HG03095 (cell line): ENCODE measurements around the gene CENPB.
"Not testable (repeated sequence)": the region's sequence is repeated elsewhere in the genome, so short reads cannot be mapped to it uniquely, and the experiment has no call there.

Experiments used
- ATAC-seq: cut with Tn5 transposase; IDR thresholded peaks from one replicate; pipeline ENCODE4 v1.9.1; 2021; ENCODE audit warnings: moderate library complexity; ENCODE audit not compliant: unreplicated experiment

Gene CENPB

DNA sequence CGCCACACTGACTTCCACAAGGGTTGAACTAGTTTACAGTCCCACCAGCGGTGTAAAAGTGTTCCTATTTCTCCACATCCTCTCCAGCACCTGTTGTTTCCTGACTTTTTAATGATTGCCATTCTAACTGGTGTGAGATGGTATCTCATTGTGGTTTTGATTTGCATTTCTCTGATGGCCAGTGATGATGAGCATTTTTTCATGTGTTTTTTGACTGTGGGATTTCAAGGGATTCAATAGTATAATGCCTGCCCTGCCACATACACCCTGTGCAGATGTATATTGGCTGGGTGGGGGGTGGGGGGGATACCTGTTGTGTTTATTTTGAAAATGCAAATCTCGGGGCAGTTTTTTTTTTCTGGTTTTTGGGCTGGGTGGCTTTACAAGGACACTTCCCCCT, 7.6 kb upstream of the CENPB start:
- not testable (repeated sequence) for ATAC-seq

DNA sequence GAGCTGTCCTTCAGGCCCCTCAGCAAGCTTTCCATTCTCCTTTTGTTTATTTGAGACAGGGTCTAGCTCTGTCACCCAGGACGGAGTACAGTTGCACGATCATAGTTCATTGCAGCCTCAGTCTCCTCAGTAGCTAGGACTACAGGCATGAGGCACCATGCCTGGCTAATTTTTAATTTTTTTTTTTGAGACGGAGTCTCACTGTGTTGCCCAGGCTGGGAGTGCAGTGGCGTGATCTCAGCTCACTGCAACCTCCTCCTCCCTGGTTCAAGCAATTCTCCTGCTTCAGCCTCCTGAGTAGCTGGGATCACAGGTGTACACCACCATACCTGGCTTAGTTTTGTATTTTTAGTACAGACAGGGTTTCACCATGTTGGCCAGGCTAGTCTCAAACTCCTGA, 2.7 kb upstream of the CENPB start:
- not testable (repeated sequence) for ATAC-seq

DNA sequence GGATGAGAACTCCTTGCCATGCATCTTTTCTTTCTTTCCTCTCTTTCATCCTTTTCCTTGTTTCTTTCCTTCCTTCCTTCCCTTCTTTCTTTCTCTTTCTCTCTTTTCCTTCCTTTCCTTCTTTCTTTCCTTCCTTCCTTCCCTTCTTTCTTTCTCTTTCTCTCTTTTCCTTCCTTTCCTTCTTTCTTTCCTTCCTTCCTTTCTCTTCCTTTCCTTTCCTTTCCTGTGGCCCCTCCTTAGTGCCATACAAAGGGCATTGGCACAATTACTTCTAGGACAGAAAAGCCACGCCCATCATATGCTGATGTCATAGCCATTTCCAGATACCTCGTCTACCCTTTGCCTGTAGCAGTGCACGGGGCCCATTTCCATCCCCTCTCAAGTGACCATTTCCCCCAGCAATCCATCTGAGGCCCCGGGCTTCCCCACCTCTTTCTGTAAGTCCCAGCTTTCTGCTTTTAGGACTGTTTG, 2.2 kb upstream of the CENPB start:
- no peak for ATAC-seq

DNA sequence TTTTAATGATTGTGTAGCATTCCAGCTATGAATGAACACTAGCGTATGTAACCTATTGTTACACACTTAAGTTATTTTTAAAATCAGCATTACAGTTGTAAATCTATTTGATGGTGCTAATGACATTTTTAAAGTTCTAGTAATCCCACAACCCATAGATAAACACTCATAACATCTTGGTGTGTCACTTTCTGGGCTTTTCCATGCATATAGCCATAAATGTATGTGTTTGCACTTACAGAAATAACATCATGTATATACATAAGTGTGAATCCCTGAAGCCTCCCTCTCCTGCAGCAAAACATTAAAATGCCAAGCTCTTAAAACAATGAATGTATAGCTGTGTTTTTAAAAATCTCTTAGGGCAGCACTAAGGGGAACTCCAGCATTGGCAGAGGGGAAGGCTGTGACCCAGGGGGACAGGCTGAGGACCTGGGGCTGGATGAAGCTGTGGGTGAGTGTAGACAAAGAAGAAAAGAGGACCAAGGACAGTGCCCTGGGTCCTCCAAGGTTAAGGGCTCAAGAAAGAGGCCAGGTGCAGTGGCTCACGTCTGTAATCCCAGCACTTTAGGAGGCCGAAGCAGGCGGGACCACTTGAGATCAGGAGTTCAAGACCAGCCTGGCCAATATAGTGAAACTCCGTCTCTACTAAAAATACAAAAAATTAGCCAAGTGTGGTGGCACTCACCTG, 929 bp upstream of the CENPB start:
- no peak for ATAC-seq

DNA sequence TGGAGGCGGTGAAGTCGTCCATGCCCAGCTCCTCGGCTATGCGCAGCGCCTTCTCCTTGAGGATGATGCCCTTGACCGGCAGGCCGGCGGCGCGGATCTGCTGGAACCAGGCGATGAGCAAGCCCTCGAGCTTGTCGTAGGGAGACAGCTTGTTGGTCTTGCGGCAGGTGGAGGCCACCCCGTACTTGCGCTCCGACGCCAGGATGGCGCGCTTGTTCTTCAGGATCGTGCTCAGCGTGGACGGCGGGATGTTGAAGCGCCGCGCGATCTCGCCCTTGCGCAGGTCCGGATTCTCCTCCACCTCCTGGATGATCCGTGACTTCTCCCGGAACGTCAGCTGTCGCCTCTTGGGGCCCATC, 435 bp downstream of the CENPB start:
- ATAC-seq, result no peak

DNA sequence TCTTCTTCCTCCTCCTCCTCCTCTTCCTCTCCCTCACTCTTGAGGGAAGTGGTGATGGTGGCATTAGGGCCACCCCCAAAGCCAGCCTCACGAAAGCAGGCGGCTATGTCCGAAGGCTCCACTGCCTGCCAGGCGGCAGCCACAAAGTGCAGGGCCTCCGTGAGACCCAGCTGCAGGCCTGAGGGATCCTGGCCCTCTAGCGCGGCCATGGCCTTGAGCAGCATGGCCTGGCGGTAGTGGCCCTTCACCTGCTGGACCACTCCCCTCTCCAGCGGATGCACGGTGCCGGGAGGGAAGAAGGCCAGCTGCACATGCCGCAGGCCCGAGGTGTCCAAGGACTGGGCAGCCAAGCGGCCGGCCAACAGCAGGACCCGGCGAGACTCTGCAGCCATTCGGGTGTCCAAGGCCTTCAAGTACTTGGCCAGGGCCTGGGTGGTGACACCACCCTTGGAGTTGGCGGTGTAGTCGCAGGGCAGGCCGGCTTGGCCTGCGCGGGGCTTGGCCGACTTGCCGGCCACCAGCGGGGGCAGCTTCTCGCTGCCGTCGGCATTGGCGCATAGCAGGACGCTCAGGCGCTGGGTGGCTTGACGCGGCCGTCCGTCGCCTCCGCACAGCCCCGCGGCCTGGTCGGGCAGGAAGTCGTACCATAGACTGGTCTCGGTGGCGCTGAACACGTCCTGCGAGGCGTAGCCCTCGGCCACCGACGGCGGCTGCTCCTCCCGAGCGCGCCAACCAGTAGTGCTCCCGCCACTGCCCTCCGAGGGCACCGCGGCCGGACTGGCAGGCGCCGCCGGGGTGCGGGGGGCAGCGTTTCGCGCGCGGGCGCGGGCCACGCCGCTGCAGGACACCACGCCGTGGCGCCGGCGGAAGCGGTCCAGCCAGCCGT, 1.1 kb downstream of the CENPB start:
- no peak for ATAC-seq

DNA sequence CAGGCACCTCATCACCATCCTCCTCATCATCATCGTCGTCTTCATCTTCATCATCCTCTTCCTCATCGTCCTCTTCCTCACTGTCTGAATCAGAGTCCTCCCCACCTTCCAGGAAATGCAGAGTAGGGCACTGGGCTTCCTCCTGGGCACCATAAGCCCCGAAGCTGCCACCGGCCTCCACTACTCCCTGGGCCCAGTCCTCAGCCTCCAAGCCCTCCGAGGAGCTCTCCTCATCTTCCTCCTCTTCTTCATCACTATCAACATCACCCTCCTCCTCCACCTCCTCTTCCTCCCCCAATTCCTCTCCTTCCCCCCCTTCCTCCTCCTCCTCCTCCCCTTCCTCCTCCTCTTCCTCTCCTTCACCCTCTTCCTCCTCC, 1.7 kb downstream of the CENPB start:
- ATAC-seq, result no peak

DNA sequence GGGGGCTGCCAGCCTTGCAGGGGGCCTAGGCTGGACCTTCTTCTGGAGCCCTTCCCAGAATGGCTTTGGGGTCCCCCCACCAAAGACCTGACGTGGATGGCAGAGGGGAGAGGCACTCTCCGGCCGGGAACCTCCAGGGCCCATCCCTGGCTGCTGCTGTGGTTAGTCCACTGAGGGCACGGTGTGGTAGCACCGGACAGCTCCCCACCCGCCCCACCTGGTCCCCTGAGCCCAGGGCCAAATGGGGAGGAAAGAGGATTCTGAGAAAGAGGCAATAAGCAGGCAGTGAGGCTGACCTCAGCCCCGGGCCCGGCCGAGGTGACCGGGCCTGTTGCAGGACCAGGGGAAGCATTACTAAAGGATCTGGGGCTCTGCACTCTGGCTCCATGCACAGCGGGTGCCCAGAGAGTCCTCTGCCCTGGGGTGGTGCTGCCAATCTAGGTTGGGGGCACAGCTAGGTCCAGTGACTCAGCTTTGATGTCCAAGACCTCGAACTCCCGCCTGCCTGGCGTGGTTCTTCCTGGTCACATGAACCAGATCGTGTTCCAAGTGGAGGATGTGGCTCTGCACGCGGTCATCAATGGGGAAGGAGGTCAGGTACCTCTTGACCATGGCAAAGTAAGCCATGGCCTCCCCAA, 2.2 kb downstream of the CENPB start:
- no peak for ATAC-seq

DNA sequence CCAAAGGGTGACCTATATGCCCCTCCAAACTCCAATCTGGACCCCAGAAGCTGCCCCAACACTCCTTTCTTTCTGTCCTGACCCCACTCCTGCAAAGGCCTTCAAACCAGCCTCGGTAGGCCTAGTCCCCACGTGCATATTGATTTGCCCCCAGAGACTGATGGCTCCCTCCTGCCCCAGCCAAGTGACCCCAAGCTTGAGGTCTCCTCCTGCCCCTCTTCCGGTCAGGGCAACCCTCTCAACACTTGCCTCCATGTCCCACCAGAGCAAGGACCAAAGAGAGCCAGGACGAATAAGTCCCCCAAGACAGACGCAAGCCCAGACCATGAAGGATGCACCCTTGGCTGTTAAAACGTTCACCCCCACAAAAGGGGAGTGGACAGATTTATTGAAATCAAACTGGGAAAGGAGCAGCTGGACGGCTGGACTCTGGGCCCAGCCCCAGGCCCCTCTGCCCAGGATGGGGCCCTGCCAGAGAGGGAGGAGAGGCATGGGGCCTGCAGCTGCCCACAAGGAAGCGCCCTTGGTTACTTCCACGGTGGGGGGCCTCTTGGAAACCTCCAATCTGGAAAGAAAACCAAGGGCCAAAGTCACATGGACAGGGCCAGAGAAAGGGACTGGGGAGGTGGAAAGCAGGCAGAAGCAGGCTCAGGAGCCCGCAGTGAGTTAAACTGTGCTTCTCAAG, 2.9 kb downstream of the CENPB start:
- ATAC-seq, result no peak

DNA sequence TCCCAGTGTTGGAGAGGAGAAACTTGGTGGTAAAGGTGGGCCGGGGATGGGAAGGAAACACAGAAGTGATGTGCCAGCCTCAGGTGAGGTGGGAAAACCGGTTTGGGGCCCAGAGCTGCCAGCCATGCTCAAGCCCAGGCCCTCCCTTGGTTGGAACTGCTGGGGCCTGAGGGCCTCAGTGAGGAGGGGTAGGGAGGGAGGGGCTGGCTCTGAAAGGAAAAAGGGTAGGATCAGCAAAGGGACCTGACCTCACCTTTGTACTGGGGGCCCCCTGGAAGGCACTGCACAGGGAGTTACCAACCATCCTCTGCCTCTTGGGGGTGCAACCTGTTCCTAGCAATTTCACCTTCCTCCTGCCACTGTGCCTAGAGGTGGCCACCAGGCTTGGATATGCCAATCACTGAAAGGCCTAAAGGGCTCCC, 3.5 kb downstream of the CENPB start:
- ATAC-seq, result no peak

DNA sequence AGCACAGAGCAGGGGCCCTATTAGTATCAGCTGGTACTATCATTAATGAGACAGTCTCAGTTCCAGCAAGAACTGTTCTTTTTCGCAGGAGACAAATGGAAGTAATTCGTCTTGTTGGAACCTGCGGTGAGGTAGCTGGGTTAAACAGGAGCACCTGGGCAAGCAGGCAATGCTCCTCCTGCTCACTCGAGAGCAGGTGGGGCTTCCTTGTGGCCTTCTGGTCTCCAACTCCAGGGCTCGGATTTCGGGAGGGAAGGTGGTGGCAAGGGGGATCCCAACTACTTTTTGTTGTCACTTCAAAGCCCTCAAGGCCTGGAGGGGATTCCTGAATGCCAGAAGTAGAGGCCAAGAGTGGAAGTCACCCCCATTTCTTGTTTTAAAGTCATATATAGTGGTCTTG, 3.9 kb downstream of the CENPB start:
- ATAC-seq, result no peak

DNA sequence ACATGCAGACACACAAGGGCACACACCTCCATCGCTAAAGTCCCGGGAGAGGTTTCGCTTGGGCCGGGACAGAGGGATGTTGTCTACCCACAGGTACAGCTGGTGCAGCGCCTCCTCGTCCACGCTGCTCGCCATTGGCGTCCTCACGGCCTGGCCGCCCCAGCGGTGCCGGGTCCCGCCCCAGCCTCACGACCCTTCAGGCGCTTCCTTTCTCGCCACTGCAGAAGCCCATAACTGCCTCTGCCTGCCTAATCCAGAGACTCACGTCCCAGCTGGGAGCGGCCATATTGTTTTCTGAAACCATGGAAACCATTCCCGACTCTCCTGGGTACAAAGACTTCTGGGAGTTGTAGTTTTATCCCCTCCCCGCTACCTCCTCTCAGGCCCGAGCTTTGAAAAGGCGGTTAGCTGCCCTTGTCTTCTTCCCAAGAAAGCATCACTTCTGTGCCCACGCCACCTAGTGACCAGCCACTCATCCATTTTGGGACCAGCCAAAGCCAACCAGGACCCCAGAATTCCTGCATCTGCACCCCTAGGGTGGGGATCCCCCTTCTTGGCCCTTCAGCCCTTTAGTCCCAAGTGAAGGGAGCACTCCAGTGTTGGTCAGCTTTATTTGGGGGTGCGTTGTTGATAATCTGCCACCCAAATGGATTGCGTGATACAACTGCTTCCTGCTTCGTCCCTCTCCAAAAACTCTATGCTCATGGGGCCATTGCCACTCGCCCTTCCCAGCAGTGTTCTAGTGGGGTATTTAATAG, 5.2 kb downstream of the CENPB start, which contains the start of gene SPEF1:
Gene SPEF1, minus strand, starts transcription at position 296 of the 758 bp plus-strand sequence. Its CDS starts 161 bp downstream, at position 135.
- peak; percentile 45 for ATAC-seq

DNA sequence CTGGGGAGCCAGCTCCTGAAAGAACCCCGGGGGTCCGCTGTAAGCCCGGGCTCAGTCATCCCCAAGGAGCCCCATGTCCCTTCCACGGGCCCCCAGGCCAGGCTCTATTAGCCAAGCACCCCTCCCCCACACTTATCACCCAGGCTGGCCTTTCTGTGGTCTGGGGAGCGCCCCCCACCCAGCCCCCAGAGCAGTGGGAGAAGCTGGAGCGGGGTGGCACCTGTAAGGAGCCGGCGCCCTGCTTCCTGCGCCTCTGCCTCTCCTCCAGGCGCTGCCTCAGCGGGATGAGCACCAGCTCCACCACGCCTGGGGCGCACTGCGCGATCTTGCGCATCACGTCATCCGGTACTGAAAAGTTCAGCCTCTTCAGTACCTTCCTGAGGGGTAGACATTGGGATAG, 7.6 kb downstream of the CENPB start:
- no peak for ATAC-seq

DNA sequence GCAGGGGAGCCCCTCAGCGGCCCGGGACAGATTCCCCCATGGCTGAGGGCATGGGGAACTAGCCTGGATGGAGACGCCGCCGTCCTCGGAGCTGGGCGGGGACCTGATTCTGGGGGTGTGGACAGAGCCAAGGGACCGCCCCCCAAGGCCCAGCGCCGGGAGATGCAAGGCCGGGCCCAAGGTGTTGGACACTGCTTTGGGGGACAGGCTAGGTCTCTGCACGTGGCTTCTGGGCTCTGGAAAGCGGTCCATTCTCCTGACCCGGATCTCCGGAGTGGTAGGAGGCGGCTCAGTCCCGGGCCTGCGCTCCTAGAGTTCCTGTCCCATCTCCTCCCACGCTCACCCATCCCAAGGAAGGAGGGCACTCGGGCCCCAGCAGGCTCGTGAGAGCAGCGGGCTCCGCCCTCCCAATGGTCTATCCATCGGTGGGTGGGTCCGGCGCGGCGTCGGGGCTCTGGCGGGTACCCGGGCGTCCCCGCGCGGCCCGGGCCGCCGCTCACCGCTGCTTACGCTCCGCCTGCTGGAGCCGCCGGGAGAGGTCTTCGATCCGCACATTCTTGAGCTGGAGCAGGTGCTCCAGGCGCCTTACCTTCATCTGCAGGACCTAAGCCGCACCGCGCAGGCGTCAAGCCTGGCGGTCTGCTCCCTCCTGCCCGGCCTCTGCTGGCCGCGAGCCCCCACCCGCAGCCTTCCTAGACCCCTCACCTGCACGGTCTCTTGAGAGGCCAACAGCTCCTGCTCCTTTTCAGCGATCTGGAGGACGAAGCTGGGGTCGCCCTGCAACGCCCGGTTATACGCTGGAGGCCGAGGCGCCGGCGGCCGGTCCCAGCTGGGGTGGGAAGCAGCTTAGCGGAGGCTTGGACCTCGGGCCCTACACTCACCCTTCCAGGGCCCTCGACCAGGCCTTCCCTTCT, 8.6 kb downstream of the CENPB start:
- ATAC-seq, result no peak

DNA sequence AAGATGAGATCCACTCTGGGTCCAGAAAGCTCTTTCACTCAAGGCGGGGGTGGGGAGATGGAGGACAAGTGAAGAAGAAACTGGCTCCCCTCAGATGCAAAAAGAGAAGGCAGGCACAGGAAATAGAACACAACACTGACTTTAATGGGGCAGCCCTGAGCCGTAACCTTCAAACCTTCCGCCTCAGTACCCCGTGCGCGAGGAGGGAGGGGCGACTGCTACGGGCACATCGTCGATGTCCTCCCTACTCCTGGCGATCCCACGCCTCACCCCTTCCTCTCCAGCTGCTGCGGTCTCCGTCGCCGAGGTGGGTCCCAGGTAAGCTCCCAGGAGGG, 9.2 kb downstream of the CENPB start:
- no peak for ATAC-seq

DNA sequence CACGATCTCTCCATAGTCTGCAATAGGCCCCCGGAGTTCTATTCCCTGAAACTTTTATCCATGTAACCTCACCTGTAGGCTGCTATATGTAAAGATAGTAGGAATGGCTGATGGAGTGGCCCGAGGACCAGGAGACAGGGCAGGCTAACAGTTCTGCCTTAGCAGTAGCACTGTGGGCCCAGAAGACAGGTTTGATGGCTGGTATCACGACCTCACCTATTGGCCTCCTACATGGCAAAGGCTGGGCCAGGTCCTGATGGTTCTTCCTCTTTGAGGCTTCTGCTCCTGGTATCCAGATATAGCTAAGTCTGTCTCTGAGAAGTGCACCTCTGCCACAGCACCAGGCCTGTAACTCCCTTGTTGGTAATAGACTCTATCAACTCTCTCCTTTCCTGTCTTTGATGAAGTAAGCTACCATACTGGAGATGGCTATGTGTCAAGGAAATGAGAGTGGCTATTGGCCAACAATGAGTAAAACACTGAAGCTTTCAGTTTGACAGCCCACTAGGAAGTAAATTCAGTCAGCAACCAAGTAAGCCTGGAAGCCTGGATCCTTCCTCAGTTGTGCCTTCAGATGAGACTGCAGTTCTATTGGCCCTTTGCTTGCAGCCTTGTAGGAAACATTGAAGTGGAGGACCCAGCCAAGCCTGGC, 11.0 kb downstream of the CENPB start:
- ATAC-seq, result no peak

DNA sequence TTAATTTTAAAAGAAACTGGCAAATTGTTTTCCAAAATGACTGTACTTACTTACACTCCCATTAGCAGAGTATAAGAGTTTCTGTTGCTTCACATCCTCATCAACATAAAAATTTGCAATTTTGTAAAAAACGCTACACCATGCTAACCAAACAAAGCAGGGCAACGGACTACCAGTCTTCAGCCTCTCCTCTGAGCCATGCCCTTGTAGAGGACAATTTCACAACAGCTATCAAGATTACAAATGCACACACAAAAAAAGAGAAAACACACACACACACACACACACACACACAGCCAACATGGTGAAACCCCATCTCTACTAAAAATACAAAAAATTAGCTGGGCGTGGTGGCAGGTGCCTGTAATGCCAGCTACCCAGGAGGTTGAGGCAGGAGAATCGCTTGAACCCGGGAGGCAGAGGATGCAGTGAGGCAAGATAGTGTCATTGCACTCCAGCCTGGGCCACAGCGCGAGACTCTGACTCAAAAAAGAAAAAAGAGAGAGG, 14.9 kb downstream of the CENPB start:
- no peak for ATAC-seq

DNA sequence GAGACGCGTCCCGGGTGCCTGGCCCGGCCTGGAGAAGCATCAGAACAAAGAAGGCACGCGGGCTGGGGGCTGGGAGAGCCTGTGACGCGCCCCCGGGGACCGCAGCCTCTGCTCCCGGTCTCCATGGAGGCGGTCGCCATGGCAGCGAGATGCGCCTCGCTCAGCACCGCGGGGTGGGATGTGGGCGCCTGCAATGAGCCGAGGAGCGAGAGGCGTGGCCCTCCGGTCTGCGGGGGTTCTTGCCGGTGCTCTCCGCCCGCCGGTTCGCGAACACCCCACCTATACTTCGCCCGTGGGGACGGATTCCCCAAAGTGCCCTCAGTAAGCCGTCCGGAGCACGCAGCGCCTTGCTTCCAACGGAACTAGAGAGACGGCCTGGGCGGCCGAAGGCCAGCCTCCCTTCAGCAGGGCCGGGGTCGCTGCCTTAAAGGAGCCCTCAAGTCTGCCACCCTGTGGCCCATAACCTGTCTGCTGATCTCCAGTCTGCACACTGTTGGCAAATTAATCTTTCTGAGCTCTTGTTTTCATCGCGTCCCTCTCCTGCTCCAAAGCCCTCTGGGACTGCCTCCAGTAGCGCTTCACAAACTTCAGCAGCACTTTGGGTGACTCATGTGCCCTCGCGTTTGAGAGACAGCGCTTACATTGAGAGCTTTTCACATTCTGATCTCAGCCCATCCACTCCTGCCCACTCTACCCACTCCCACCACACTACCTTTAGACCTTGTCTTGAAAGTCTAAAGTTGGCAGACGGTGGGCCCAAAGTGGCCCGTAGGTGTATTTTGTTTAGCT, 18.0 kb downstream of the CENPB start:
- peak; percentile 31 for ATAC-seq
